Fibroblast of villous mesenchyme (primary cell): Measurements from ENCODE around the gene NRIP1. TPM values are rescaled to one million over a fixed set of nuclear protein-coding genes. Genes with fewer than 3 reads are reported as not detected.

Experiments used
- DNase-seq: peaks from one replicate; pipeline ENCODE4 v3.0.0-alpha.2; 2010; ENCODE audit warnings: low read depth
- H3K4me3 ChIP-seq: 2 replicates; pipeline ENCODE4 v1.5.1; 2011; ENCODE audit warnings: low read depth, mild to moderate bottlenecking, low read length
- CTCF ChIP-seq: IDR thresholded peaks from 2 replicates; pipeline ENCODE4 v1.5.1; 2012; ENCODE audit warnings: low read depth, mild to moderate bottlenecking, low read length; ENCODE audit not compliant: insufficient read depth
- total RNA-seq: library from RNA; depleted of rRNA; stranded (reverse); fragments of >200 nt; gene quantifications from 2 replicates; pipeline ENCODE4 v1.2.3, GENCODE V29; 2012

Gene NRIP1
- total RNA-seq, 1 donor = 56.6 TPM

- TF ChIP-seq CTCF = no peak
- DNase-seq = no peak
- H3K4me3 ChIP-seq = no peak overlapping the region
Measured at GRCh38 chr21:14991957-14992356, 72.8 kb downstream of the NRIP1 start.

GRCh38 chr21:14989359-14989758 lies 75.4 kb downstream of the NRIP1 start:
- no peak overlapping the region for H3K4me3 ChIP-seq
- no peak for TF ChIP-seq CTCF
- DNase-seq = peak; percentile 78

- no peak overlapping the region for H3K4me3 ChIP-seq
- no peak for TF ChIP-seq CTCF
- no peak for DNase-seq
Measured at GRCh38 chr21:14988760-14989159, 76.0 kb downstream of the NRIP1 start.

GRCh38 chr21:14987370-14988170 lies 77.2 kb downstream of the NRIP1 start:
- DNase-seq = no peak
- H3K4me3 ChIP-seq = no peak overlapping the region
- TF ChIP-seq CTCF = no peak

GRCh38 chr21:14985306-14985705 lies 79.5 kb downstream of the NRIP1 start:
- H3K4me3 ChIP-seq = no peak overlapping the region
- DNase-seq = no peak
- no peak for TF ChIP-seq CTCF

- no peak for TF ChIP-seq CTCF
- no peak overlapping the region for H3K4me3 ChIP-seq
- DNase-seq = no peak
Measured at GRCh38 chr21:14982336-14982735, 82.5 kb downstream of the NRIP1 start.

GRCh38 chr21:14981246-14981645 lies 83.6 kb downstream of the NRIP1 start:
- no peak for TF ChIP-seq CTCF
- DNase-seq = no peak
- H3K4me3 ChIP-seq = no peak overlapping the region
